ENCODE measurements around the gene ARHGEF12. TPM values are rescaled to one million over a fixed set of nuclear protein-coding genes. Genes with fewer than 3 reads are reported as not detected.

The ARHGEF12 gene
- polyA plus RNA-seq, 2 of the 4 experiments (the other 2 are of a cell fraction) = 16.7 to 27.2 TPM

DNA sequence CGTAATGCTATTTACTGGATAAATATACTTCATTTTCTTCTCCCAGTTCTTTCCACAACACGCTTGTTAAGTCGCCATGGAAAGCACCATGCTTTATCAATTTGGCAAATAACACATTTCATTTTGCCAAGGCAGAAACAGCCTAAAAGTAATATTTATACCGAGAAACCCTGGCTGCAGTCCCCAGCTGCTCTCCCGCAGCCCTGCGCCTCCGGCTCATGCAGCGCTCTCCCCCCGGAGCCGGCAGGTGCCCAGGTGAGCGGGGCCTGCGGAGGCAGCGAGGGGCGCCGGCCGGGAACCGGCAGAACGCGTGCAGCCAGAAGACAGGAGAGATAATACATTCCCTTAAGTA, 681 bp upstream of the ARHGEF12 start:
- ATAC-seq = peak; percentile 39 to 44
- CTCF ChIA-PET = interaction anchor here (0.7 to 2.4 kb wide), 20 partner anchors 9 to 854 kb away, joined by 3 to 13 read pairs (median 4); no protein-coding TSS in a partner anchor
- H3K4me1 ChIP-seq = peaks cover 51% of the 10 kb centered on the region
- TF ChIP-seq KDM5A (IDR thresholded peaks at IDR 0.05) (no peak), HEYL (CRISPR knock-in tag; IDR thresholded peaks at IDR 0.05) (no peak), PHF8 (IDR thresholded peaks at IDR 0.05; ENCODE audit: borderline replicate concordance, low read depth) (no peak), RARB (CRISPR knock-in tag; IDR thresholded peaks at IDR 0.05) (no peak), HOXB5 (CRISPR knock-in tag; IDR thresholded peaks at IDR 0.05) (no peak), ZC3H11A (IDR thresholded peaks at IDR 0.05) (no peak), HOXB13 (CRISPR knock-in tag; IDR thresholded peaks at IDR 0.05; ENCODE audit: low read depth) (no peak), POLR2A (IDR thresholded peaks at IDR 0.05; ENCODE audit: low read length) (no peak), FOSL2 (IDR thresholded peaks at IDR 0.05) (no peak), FOSL2 (CRISPR knock-in tag; IDR thresholded peaks at IDR 0.05) (no peak), EHF (CRISPR knock-in tag; IDR thresholded peaks at IDR 0.05) (no peak), EHMT2 (IDR thresholded peaks at IDR 0.05; ENCODE audit: low read depth) (no peak), BHLHE40 (IDR thresholded peaks at IDR 0.05; ENCODE audit: low read depth, low read length) (no peak)
- TF ChIP-seq, protein P1, sequence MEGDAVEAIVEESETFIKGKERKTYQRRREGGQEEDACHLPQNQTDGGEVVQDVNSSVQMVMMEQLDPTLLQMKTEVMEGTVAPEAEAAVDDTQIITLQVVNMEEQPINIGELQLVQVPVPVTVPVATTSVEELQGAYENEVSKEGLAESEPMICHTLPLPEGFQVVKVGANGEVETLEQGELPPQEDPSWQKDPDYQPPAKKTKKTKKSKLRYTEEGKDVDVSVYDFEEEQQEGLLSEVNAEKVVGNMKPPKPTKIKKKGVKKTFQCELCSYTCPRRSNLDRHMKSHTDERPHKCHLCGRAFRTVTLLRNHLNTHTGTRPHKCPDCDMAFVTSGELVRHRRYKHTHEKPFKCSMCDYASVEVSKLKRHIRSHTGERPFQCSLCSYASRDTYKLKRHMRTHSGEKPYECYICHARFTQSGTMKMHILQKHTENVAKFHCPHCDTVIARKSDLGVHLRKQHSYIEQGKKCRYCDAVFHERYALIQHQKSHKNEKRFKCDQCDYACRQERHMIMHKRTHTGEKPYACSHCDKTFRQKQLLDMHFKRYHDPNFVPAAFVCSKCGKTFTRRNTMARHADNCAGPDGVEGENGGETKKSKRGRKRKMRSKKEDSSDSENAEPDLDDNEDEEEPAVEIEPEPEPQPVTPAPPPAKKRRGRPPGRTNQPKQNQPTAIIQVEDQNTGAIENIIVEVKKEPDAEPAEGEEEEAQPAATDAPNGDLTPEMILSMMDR (IDR thresholded peaks at IDR 0.05) = no peak
- TF ChIP-seq, protein P2, sequence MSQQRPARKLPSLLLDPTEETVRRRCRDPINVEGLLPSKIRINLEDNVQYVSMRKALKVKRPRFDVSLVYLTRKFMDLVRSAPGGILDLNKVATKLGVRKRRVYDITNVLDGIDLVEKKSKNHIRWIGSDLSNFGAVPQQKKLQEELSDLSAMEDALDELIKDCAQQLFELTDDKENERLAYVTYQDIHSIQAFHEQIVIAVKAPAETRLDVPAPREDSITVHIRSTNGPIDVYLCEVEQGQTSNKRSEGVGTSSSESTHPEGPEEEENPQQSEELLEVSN (IDR thresholded peaks at IDR 0.05; ENCODE audit: borderline replicate concordance, low read depth) = no peak
- DNase-seq (ENCODE audit: low read depth in 1 of 2, low spot score in 1 of 2) = peak in 1 of 2 experiments; percentile 13
- peak overlapping the region; percentile 84 to 100 for H3K27ac ChIP-seq
- no peak for FAIRE-seq
- 2% methylated on average over 7 of the region's 19 CpGs for WGBS (ENCODE audit: missing lambda C conversion rate)
- H3K9me3 ChIP-seq = no peaks in the 10 kb centered on the region
- POLR2A ChIA-PET = interaction anchor here (0.6 to 3.3 kb wide), 6 partner anchors 9 to 96 kb away, joined by 3 to 16 read pairs (median 4); partner anchors contain the start of gene TLCD5
- H3K4me3 ChIP-seq = peak overlapping the region; percentile 64
- H3K4me2 ChIP-seq = peak overlapping the region; percentile 96

DNA sequence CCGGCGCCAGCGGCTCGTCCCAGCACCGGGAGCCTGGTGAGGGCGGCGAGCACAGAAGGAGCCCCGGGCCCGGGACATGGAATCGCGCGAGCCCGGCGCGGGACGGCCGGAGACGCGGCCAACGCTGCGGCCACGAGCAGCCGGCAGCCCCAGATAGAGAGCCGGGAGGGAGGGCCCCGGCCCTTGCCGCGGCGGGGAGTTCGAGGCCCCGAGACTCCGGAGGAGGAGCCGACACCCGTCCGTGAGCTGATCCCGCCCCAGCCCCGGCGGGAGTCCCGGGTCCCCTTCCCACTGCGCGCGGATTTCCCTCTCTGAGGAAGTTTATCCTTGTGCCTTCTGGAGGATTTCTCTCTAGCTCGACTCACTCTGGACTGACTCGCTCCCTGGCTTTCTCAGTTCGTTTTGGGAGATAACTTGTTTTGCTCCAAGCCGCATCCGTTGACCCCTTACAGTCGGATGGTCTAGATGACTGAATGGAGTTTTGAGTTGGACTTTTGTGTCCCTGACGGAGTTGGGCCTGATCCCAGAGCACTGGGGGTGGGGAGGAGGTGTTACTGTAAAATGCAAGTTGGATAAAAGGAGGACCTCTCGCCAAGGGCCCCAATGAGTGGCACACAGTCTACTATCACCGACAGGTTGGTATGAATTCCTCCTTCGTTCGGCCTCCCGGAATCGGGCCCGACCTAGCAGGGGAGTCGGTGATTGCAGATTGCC, 585 bp downstream of the ARHGEF12 start:
- FAIRE-seq = no peak
- POLR2A ChIA-PET = interaction anchor here (0.6 to 3.3 kb wide), 8 partner anchors 9 to 159 kb away, joined by 3 to 16 read pairs (median 3); no protein-coding TSS in a partner anchor

More for the DNA sequence above, 585 bp downstream of the ARHGEF12 start:
- TF ChIP-seq HEYL (CRISPR knock-in tag; IDR thresholded peaks at IDR 0.05) = no peak
- TF ChIP-seq KDM5A (IDR thresholded peaks at IDR 0.05) = no peak
- TF ChIP-seq, protein P3, sequence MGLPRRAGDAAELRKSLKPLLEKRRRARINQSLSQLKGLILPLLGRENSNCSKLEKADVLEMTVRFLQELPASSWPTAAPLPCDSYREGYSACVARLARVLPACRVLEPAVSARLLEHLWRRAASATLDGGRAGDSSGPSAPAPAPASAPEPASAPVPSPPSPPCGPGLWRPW (IDR thresholded peaks at IDR 0.05) = no peak
- no peak for TF ChIP-seq RARB (CRISPR knock-in tag; IDR thresholded peaks at IDR 0.05)
- no peak for TF ChIP-seq SMC3 (IDR thresholded peaks at IDR 0.05)
- TF ChIP-seq, protein P4, sequence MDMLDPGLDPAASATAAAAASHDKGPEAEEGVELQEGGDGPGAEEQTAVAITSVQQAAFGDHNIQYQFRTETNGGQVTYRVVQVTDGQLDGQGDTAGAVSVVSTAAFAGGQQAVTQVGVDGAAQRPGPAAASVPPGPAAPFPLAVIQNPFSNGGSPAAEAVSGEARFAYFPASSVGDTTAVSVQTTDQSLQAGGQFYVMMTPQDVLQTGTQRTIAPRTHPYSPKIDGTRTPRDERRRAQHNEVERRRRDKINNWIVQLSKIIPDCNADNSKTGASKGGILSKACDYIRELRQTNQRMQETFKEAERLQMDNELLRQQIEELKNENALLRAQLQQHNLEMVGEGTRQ (IDR thresholded peaks at IDR 0.05) = no peak
- no peak for TF ChIP-seq EHF (CRISPR knock-in tag; IDR thresholded peaks at IDR 0.05)
- no peak for TF ChIP-seq ESRRA (IDR thresholded peaks at IDR 0.05; ENCODE audit: borderline replicate concordance, low read length)
- TF ChIP-seq ZNF302 (CRISPR knock-in tag; IDR thresholded peaks at IDR 0.05) = no peak
- TF ChIP-seq, protein P5, sequence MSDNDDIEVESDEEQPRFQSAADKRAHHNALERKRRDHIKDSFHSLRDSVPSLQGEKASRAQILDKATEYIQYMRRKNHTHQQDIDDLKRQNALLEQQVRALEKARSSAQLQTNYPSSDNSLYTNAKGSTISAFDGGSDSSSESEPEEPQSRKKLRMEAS (IDR thresholded peaks at IDR 0.05) = no peak
- TF ChIP-seq, protein P1 (IDR thresholded peaks at IDR 0.05) = no peak
- TF ChIP-seq, protein P6, sequence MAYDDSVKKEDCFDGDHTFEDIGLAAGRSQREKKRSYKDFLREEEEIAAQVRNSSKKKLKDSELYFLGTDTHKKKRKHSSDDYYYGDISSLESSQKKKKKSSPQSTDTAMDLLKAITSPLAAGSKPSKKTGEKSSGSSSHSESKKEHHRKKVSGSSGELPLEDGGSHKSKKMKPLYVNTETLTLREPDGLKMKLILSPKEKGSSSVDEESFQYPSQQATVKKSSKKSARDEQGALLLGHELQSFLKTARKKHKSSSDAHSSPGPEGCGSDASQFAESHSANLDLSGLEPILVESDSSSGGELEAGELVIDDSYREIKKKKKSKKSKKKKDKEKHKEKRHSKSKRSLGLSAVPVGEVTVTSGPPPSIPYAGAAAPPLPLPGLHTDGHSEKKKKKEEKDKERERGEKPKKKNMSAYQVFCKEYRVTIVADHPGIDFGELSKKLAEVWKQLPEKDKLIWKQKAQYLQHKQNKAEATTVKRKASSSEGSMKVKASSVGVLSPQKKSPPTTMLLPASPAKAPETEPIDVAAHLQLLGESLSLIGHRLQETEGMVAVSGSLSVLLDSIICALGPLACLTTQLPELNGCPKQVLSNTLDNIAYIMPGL (CRISPR knock-in tag; IDR thresholded peaks at IDR 0.05; ENCODE audit: borderline replicate concordance) = no peak
- TF ChIP-seq HOXB5 (CRISPR knock-in tag; IDR thresholded peaks at IDR 0.05) = no peak
- Histone ChIP-seq H3K4me3 (peak overlapping the region; percentile 64), H3K9me3 (no peaks in the 10 kb centered on the region), H3K4me1 (peaks cover 43% of the 10 kb centered on the region), H3K27ac (peak overlapping the region; percentile 84 to 100), H3K4me2 (peak overlapping the region; percentile 85)
- 1% methylated on average over 18 of the region's 56 CpGs for WGBS (ENCODE audit: missing lambda C conversion rate)
- DNase-seq (ENCODE audit: low read depth in 1 of 2, low spot score in 1 of 2) (peak; percentile 31 to 39), ATAC-seq (peak; percentile 64 to 70)
- CTCF ChIA-PET = interaction anchor here (0.6 to 2.4 kb wide), 8 partner anchors 13 to 145 kb away, joined by 3 to 8 read pairs (median 3); no protein-coding TSS in a partner anchor
